Islet of Langerhans (tissue), 1 donor: ENCODE results near the gene DROSHA.
"Not testable (repeated sequence)": the region's sequence is repeated elsewhere in the genome, so short reads cannot be mapped to it uniquely, and the experiment has no call there.

Experiments
- FAIRE-seq: peaks from one replicate; lab custom pipeline; 2011; peaks lifted over from hg19 to GRCh38; lab: Jason Lieb, UNC

Gene DROSHA

DNA sequence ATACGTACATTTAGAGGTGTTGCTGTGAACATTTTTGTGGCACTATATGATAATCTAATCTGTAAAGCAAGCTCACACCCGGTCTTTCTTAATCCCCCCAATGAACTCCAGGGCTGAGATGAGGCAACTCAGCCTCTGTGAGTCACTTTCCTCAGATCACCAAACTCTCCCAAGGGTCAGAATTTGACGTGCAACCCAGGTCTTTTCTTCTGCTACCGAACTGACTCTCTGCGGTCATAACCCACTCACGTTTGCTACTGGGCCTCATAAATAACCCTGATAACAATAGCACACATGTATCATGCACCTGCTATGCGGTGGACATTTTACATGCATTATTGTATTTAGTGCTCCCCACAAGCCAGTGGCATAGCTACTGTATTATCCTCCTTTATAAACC lies 153.1 kb downstream of the DROSHA start:
- no peak for FAIRE-seq

DNA sequence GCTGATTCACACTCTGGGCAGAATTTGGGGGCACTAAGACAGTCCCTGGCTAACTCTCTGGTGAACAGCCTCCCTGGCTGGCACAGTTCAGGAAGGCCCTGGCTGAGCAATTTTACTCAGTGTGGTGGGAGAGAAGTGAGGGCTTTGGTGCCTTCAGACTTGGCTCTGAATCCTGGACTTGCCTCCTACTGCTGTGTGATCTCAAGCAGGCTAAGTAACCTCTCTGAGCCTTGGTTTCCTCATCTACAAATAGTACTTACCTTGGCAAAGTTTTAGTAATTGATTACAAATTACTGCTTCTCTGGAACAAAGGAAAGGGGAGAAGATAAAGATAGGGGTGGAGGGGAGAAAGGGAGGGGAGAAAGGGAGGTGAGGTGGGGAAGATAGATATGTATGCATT lies 153.8 kb downstream of the DROSHA start:
- no peak for FAIRE-seq

DNA sequence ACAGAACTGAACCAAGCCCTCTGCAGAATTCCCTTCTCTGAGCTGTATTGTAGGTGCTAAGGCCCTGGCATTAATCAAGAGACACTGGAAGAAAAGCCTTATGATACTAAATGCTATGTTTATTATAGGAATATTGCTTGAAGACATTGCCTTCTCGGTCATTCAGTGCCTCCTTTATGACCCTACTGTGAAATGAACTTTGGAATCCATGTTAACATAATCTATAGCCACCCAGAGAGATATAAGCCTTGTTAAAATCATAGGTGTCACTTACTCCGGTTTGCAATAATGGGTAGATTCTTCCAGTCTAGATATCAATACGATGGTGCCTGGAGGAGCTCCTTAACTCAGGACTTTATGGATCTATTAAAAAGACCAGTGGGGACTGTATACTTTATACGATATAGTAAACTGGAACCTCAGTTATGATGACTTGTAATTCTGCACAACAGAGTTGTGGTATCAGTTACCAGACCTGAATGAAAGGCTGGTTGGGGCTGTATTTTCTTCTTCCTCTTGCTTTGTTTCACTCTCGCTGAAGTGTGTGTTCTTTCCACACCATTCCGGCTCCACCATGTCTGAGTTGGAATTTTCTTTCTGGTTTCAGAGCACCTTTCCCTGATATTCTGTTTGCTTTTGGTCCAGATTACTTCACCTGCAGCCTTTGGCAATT lies 154.5 kb downstream of the DROSHA start:
- no peak for FAIRE-seq

DNA sequence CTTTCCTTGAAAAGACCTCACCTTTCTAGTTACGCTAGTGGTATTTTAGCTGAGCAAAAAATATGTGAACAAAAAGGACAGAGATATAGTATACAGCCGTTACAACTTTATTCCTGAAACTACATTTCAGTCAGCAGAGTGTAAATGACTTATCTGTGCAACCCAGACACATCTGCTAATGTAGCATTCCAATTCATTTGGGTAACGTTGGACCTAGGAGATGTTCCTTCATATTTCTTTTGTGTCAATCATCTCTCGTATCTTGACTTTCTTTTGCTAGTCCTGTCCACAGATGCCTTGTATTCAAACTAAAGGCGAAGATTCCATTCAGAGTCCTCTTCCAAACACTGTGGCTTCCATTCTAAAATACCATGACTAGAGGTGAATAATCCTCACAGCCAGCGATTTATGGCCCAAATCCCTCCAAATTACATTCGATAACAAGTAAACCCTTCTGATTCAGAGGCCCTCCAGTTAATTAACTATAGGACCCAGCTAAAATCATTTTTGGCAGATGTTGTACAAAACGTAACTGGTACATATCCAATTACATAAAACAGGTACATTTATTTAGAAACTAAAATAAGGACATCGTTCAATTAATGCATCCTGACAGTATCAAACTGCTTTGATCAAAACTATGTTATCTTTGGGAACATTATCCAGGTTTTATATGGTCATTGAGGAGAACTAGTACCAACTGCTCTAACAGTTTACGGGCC lies 155.7 kb downstream of the DROSHA start:
- no peak for FAIRE-seq

DNA sequence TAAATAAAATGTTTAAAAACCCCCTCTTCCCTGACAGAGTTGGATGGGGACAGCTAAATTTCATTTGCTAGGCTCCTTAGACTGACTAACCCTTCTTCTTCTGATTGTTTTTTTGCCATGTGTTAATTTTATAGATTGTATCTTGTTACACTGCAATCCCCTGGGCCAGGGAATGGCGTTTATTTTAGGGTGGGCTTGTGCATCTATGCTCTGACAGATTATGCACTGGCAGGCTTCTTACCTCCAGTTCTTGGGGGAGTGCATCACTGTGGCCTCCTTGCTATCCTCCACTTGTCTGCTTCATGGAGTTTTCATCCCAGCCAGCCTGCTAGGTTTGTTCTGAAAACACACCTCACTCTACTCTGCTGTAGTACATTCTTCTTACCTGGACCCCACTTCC lies 159.8 kb downstream of the DROSHA start:
- no peak for FAIRE-seq

DNA sequence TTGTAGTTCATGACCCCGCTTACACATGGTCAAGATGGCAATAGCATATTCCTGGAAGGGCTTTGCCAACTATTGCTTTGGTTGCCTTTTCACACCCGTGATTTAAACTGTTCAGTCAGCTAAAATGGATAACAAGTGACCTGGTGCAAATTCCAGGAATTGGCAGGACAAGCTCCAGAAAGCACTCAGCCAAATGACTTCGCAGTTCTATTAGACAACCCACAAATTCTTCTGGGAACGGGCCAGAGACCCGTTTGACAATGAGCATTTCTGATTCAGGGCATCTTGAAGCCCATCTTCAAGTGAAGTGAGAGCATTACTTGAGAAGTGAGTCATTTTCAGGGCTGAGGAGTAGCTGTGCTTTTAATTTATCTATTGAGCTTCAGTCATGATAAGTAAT lies 165.0 kb downstream of the DROSHA start:
- no peak for FAIRE-seq

DNA sequence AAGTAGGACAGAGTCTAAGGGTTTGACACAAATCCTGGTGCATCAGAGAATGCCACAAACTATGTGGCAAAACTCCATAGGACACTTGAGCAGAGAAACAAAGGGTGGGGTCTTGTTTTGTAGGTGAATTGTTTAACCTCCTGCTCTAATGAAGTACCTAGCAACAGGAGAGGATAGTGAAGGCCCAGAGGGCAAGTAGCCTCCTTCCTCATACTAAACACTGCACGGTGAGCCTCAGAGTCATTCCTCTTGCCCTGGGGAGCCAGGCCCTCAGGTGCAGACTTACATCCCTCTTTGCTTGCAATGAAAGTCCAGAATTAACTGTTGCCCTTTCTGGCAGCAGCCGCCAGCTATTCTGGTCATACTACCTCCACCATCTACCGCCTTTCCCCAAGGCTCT lies 166.1 kb downstream of the DROSHA start:
- no peak for FAIRE-seq

DNA sequence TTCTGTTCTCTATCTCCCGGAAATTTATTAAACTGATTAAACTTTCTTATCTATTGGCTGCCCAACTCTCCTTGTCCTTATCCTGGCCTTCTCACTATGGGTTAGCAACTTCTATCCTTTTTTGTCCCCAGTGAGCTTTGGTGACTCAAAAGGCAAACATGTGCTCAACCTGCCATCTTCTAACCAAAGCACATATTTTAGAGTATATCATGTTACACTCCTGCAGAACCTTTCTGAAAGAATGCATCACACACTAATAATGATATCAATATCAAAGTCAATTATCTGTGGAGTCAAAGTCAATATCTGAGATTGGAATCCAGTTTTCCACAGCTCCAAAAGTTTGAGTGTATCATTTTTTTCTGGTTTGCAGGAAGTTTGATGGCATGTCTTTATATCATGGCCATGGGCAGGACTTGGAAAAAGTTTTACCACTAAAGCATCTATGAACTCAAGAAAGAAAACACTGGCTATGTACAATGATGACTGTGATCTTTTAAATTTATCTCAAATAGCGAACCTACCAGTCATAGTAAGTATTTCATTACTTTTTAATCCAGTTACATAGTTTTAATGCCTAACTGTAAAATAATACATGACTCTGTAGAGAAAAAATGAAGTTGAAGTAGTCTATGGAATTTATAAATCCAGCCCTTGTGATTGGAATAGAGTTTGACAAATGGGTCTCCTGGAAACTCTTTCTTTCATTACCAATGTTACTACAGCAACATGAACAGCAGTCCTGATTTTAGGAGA lies 166.8 kb downstream of the DROSHA start:
- FAIRE-seq = no peak

DNA sequence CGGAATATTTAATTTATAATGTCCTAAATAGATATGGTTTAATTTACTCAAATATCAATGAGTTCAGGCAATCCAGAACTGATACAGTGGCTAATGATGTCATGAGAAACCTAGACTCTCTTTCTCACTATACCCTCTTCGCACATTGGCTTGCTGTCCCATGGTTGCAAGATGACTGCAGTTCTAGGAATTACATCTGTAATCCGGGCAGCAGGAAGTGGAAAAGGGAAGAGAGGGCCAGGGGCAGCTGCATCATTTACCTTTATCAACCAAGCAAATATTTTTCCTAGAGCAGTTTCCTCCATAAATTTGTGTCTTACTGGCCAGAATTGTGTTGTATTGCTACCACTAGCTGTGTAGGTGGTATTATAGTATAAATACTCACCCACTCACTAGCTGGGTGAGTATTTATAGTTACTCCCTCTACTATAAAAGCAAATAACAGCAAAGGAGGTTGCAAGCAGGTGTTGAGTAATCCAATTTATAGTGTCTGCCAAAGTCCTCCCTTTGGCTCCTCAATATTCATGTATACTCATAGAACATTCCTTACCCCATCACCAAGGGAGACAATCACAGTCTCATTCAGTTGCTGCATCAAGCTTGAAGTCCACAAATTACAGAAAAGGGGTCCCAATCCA lies 168.8 kb downstream of the DROSHA start:
- FAIRE-seq = no peak

DNA sequence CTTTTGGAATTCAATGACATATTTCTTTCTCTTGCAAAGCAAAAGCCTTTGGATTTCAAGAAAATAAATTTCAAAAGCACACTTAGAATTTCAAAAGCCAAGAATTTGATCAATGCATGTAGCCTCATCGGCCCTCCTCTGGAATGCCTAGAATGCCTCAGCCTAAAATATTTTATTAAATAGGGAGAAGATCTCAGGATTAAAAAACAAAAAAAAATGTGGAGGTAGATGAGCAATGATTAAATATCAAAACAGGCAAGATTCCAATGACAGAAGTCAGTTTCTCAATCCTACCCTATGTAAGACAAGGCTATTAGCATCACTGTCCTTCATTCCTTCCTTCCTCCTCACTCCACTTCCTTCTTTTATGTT lies 169.4 kb downstream of the DROSHA start:
- FAIRE-seq = no peak

DNA sequence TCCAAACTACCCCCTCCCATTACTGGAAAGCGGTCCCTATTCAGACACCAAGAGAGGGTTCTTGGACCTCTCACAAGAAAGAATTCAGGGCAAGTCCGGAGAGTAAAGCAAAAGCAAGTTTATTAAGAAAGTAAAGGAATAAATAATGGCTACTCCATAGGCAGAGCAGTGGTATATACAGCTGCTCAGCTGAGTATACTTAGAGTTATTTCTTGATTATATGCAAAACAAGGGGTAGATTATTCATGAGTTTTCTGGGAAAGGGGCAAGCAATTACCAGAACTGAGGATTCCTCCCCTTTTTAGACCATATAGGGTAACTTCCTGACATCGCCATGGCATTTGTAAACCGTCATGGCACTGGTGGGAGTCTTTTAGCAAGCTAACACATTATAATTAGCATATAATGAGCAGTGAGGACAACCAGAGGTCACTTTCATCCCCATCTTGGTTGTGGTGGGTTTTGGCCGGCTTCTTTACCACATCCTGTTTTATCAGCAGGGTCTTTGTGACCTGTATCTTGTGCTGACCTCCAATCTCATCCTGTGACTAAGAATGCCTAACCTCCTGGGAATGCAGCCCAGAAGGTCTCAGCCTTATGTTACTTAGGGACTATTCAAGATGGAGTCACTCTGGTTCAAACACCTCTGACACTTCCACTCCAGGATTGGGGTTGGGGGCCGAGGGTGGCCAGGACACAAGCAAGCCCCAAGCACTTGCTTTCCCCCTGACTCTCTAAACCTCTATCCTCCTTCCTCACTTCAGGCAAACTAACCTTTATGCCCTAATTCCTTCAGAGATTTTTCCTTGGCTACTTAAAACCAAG lies 170.0 kb downstream of the DROSHA start:
- FAIRE-seq = not testable (repeated sequence)

DNA sequence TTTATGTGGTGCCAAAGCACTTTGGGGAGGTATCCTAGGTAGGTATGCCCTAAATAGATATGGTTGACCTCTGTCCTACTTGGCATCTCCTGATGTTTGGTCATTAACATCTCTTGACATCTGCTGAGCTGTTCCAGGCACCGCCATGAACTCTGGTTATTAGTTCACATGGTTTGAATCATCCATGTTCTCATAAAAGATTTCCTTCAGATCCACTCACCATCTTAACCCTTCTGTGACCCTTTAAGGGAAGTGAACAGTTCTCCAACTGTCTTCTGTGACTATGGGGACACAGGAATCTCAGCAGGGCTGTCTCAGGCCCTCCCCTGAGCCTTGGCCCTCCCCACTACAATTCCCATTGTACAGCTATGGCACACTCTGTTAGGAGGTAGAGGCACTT lies 170.7 kb downstream of the DROSHA start:
- no peak for FAIRE-seq

DNA sequence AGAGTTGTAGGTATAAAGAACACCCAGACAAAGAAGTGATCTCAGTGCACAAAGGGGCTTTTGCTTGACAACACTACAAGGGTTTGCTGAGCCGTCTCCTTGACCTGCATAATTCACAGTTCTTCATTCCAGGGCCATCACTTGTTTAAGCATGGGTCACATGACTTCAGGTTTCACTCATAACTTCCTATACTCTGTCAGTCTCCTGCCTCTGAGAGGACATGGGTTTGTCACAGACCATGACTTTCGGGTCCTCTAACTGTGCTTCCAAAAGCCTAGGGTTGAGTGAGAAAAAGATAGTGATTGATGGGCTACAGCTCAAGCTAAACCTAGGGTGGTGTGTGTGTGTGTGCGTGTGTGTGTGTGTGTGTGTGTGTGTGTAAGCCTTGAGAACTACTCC lies 172.1 kb downstream of the DROSHA start:
- FAIRE-seq = no peak

DNA sequence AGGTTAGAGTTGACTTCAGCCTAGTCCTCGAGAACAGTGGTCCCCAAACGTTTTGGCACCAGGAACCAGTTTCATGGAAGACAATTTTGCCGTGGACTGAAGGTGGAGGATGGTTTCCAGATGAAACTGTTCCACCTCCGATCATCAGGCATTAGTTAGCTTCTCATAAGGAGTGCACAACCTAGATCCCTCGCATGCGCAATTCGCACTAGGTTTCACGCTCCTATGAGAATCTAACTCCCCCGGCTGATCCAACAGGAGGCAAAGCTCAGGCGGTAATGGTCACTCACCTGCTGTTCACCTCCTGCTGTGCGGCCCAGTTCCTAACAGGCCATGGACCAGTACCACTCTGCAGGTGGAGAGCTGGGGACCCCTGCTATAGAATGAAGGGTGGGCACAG lies 174.9 kb downstream of the DROSHA start:
- no peak for FAIRE-seq

DNA sequence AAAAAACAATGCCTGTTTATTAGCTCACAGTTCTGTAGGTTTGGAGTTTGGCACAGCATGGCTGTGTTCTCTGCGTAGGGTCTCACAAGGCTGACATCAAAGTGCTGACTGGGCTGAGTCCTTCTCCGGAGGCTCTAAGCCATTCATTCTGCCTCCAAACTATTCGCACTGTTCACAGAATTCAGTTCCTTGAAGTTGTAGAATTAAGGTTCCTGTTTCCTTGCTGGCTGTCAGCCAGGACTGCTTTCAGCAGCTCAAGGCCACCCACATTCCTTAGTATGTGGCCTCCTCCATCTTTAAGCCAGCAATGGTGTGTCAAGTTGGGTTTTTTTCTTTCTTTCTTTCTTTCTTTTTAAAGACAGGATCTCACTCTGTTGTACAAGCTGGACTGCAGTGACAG lies 176.6 kb downstream of the DROSHA start:
- FAIRE-seq = no peak
